Activated naive CD8-positive, alpha-beta T cell treated with anti-CD3 and anti-CD28 coated beads for 36 hours (primary cell): ENCODE results near the gene POLR3H. TPM values are rescaled to one million over a fixed set of nuclear protein-coding genes. Genes with fewer than 3 reads are reported as not detected.
"Not testable (repeated sequence)": the region's sequence is repeated elsewhere in the genome, so short reads cannot be mapped to it uniquely, and the experiment has no call there.

Experiments used
- DNase-seq: peaks from one replicate; pipeline ENCODE4 v3.0.0; 2021
- H3K27ac Mint-ChIP-seq: one replicate; pipeline ENCODE4 v1.8.0; 2022; ENCODE audit warnings: mild to moderate bottlenecking, moderate library complexity, mixed read lengths
- H3K27me3 Mint-ChIP-seq: one replicate; pipeline ENCODE4 v1.8.0; 2022; ENCODE audit warnings: mild to moderate bottlenecking, mixed read lengths
- H3K36me3 Mint-ChIP-seq: one replicate; pipeline ENCODE4 v1.8.0; 2021; ENCODE audit warnings: mild to moderate bottlenecking, mixed read lengths
- H3K4me1 Mint-ChIP-seq: one replicate; pipeline ENCODE4 v1.8.0; 2021; ENCODE audit warnings: mixed read lengths
- H3K4me3 Mint-ChIP-seq: one replicate; pipeline ENCODE4 v1.8.0; 2022; ENCODE audit warnings: mild to moderate bottlenecking, moderate library complexity, mixed read lengths
- H3K9me3 Mint-ChIP-seq: one replicate; pipeline ENCODE4 v1.8.0; 2022; ENCODE audit warnings: mixed read lengths
- total RNA-seq, 2 experiments: library from RNA; stranded (reverse); gene quantifications; one replicate each; pipeline ENCODE4 v1.2.3, GENCODE V29; 2021

The POLR3H gene
- total RNA-seq: 10 to 100 TPM; 69.2 to 70.1 TPM

- H3K36me3 Mint-ChIP-seq: peaks cover 21% of the 10 kb centered on the region
- peak within 1 kb of the TSS; percentile 95 for H3K4me3 Mint-ChIP-seq
- H3K27me3 Mint-ChIP-seq: no peaks in the 10 kb centered on the region
- H3K4me1 Mint-ChIP-seq: peaks cover 44% of the 10 kb centered on the region
- peak within 1 kb of the TSS; percentile 89 for H3K27ac Mint-ChIP-seq
- no peaks in the 10 kb centered on the region for H3K9me3 Mint-ChIP-seq
- DNase-seq: peak; percentile 98
Measured at GRCh38 chr22:41543854-41544670, at the start of gene POLR3H. TSS of gene POLR3H (minus strand) at chr22:41544470. CDS start at chr22:41544101, 369 bp downstream.

GRCh38 chr22:41593336-41593960 lies 49.2 kb upstream of the POLR3H start:
- H3K9me3 Mint-ChIP-seq, H3K27ac Mint-ChIP-seq, DNase-seq, H3K4me3 Mint-ChIP-seq, H3K4me1 Mint-ChIP-seq, H3K27me3 Mint-ChIP-seq: not testable (repeated sequence)
- peaks cover 10% of the 10 kb centered on the region for H3K36me3 Mint-ChIP-seq

- peak within 1 kb of the TSS; percentile 89 for H3K27ac Mint-ChIP-seq
- H3K36me3 Mint-ChIP-seq: no peaks in the 10 kb centered on the region
- H3K4me1 Mint-ChIP-seq: peaks cover 9% of the 10 kb centered on the region
- peak within 1 kb of the TSS; percentile 90 for H3K4me3 Mint-ChIP-seq
- no peaks in the 10 kb centered on the region for H3K27me3 Mint-ChIP-seq
- DNase-seq: peak; percentile 100
- H3K9me3 Mint-ChIP-seq: no peaks in the 10 kb centered on the region
Measured at GRCh38 chr22:41589391-41590241, 45.3 kb upstream of the POLR3H start, which contains the start of gene PMM1. TSS of gene PMM1 (minus strand) at chr22:41589840. CDS start at chr22:41589805, 35 bp downstream.

GRCh38 chr22:41587347-41587723 lies 43.1 kb upstream of the POLR3H start:
- H3K9me3 Mint-ChIP-seq: no peaks in the 10 kb centered on the region
- no peaks in the 10 kb centered on the region for H3K27me3 Mint-ChIP-seq
- no peak overlapping the region for H3K27ac Mint-ChIP-seq
- H3K36me3 Mint-ChIP-seq: peaks cover 4% of the 10 kb centered on the region
- H3K4me3 Mint-ChIP-seq: no peak overlapping the region
- peaks cover 9% of the 10 kb centered on the region for H3K4me1 Mint-ChIP-seq
- no peak for DNase-seq

- Mint-ChIP-seq H3K36me3 (peaks cover 6% of the 10 kb centered on the region), H3K27ac (peak overlapping the region; percentile 3), H3K27me3 (no peaks in the 10 kb centered on the region), H3K9me3 (no peaks in the 10 kb centered on the region), H3K4me3 (no peak overlapping the region), H3K4me1 (peaks cover 9% of the 10 kb centered on the region)
- no peak for DNase-seq
Measured at GRCh38 chr22:41585898-41586297, 41.6 kb upstream of the POLR3H start.

- Mint-ChIP-seq H3K4me1 (peaks cover 9% of the 10 kb centered on the region), H3K9me3 (no peaks in the 10 kb centered on the region), H3K4me3 (no peak overlapping the region), H3K36me3 (peaks cover 6% of the 10 kb centered on the region), H3K27ac (no peak overlapping the region), H3K27me3 (no peaks in the 10 kb centered on the region)
- DNase-seq: no peak
Measured at GRCh38 chr22:41584881-41585280, 40.6 kb upstream of the POLR3H start.

GRCh38 chr22:41582694-41583093 lies 38.4 kb upstream of the POLR3H start:
- no peak for DNase-seq
- Mint-ChIP-seq H3K4me1 (peaks cover 3% of the 10 kb centered on the region), H3K9me3 (no peaks in the 10 kb centered on the region), H3K36me3 (peaks cover 6% of the 10 kb centered on the region), H3K27me3 (no peaks in the 10 kb centered on the region), H3K27ac (no peak overlapping the region), H3K4me3 (no peak overlapping the region)

GRCh38 chr22:41579997-41580355 lies 35.7 kb upstream of the POLR3H start:
- no peak overlapping the region for H3K4me3 Mint-ChIP-seq
- no peak overlapping the region for H3K27ac Mint-ChIP-seq
- H3K4me1 Mint-ChIP-seq: no peaks in the 10 kb centered on the region
- no peaks in the 10 kb centered on the region for H3K27me3 Mint-ChIP-seq
- peaks cover 6% of the 10 kb centered on the region for H3K36me3 Mint-ChIP-seq
- H3K9me3 Mint-ChIP-seq: no peaks in the 10 kb centered on the region
- no peak for DNase-seq

- Mint-ChIP-seq H3K9me3 (no peaks in the 10 kb centered on the region), H3K4me3 (no peak overlapping the region), H3K36me3 (peaks cover 6% of the 10 kb centered on the region), H3K27me3 (no peaks in the 10 kb centered on the region), H3K4me1 (no peaks in the 10 kb centered on the region), H3K27ac (peak overlapping the region; percentile 29)
- DNase-seq: no peak
Measured at GRCh38 chr22:41579297-41579996, 35.2 kb upstream of the POLR3H start.

- no peaks in the 10 kb centered on the region for H3K9me3 Mint-ChIP-seq
- H3K36me3 Mint-ChIP-seq: peaks cover 6% of the 10 kb centered on the region
- DNase-seq: no peak
- H3K4me3 Mint-ChIP-seq: no peak overlapping the region
- no peaks in the 10 kb centered on the region for H3K27me3 Mint-ChIP-seq
- no peak overlapping the region for H3K27ac Mint-ChIP-seq
- no peaks in the 10 kb centered on the region for H3K4me1 Mint-ChIP-seq
Measured at GRCh38 chr22:41578818-41579217, 34.5 kb upstream of the POLR3H start.

- Mint-ChIP-seq H3K4me3 (no peak overlapping the region), H3K9me3 (no peaks in the 10 kb centered on the region), H3K27ac (no peak overlapping the region), H3K27me3 (no peaks in the 10 kb centered on the region), H3K4me1 (no peaks in the 10 kb centered on the region), H3K36me3 (peaks cover 6% of the 10 kb centered on the region)
- no peak for DNase-seq
Measured at GRCh38 chr22:41578114-41578513, 33.8 kb upstream of the POLR3H start.

GRCh38 chr22:41576877-41577276 lies 32.6 kb upstream of the POLR3H start:
- Mint-ChIP-seq H3K9me3 (no peaks in the 10 kb centered on the region), H3K27me3 (no peaks in the 10 kb centered on the region), H3K36me3 (no peaks in the 10 kb centered on the region), H3K4me1 (no peaks in the 10 kb centered on the region), H3K27ac (no peak overlapping the region), H3K4me3 (no peak overlapping the region)
- DNase-seq: peak; percentile 31

GRCh38 chr22:41575533-41575932 lies 31.3 kb upstream of the POLR3H start:
- H3K9me3 Mint-ChIP-seq: no peaks in the 10 kb centered on the region
- no peaks in the 10 kb centered on the region for H3K4me1 Mint-ChIP-seq

GRCh38 chr22:41574847-41575381 lies 30.6 kb upstream of the POLR3H start:
- Mint-ChIP-seq H3K4me1 (no peaks in the 10 kb centered on the region), H3K9me3 (no peaks in the 10 kb centered on the region), H3K4me3 (no peak overlapping the region), H3K27ac (no peak overlapping the region), H3K36me3 (no peaks in the 10 kb centered on the region), H3K27me3 (no peaks in the 10 kb centered on the region)
- no peak for DNase-seq

More at GRCh38 chr22:41575533-41575932, 31.3 kb upstream of the POLR3H start:
- Mint-ChIP-seq H3K4me3 (no peak overlapping the region), H3K36me3 (no peaks in the 10 kb centered on the region), H3K27ac (no peak overlapping the region), H3K27me3 (no peaks in the 10 kb centered on the region)
- DNase-seq: no peak
